ENCODE measurements around the gene FGF1.

DNA sequence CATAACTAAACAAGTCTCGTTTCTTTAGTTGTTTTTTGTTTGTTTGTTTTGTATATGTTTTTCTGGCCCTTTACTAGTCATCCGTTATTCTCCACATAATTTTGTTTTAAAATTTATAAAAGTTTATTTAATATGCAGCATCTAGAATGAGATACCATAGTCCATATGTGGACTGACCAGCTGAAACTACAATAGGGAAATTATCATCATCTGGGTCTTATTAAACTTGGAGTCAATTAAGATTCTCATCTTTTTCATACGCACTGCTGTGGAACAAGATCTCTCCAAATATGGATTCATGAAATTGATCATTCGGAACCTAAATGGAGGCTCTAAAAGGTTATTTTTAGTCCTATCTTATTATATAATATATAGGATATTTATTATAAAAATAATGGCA lies 99.3 kb downstream of the FGF1 start:
- TF ChIP-seq POLR2A (IDR thresholded peaks at IDR 0.05), result no peak
- TF ChIP-seq, protein P1, sequence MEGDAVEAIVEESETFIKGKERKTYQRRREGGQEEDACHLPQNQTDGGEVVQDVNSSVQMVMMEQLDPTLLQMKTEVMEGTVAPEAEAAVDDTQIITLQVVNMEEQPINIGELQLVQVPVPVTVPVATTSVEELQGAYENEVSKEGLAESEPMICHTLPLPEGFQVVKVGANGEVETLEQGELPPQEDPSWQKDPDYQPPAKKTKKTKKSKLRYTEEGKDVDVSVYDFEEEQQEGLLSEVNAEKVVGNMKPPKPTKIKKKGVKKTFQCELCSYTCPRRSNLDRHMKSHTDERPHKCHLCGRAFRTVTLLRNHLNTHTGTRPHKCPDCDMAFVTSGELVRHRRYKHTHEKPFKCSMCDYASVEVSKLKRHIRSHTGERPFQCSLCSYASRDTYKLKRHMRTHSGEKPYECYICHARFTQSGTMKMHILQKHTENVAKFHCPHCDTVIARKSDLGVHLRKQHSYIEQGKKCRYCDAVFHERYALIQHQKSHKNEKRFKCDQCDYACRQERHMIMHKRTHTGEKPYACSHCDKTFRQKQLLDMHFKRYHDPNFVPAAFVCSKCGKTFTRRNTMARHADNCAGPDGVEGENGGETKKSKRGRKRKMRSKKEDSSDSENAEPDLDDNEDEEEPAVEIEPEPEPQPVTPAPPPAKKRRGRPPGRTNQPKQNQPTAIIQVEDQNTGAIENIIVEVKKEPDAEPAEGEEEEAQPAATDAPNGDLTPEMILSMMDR (IDR thresholded peaks at IDR 0.05), result no peak
